GM12864 (cell line): ENCODE measurements around the gene GGTLC1.

Experiments
- DNase-seq: peaks from one replicate; pipeline ENCODE4 v3.0.0-alpha.2; 2011; ENCODE audit warnings: low read depth
- H3K4me3 ChIP-seq: 2 replicates; pipeline ENCODE4 v1.5.1; 2011; ENCODE audit warnings: mild to moderate bottlenecking, low read depth, low read length, control low read depth
- TF ChIP-seq, protein P1 (sequence below): IDR thresholded peaks from 2 replicates; pipeline ENCODE4 v1.5.1; 2011; ENCODE audit warnings: low read depth, mild to moderate bottlenecking, moderate library complexity, low read length, control low read depth, inconsistent platforms; ENCODE audit errors: missing control alignments

Gene GGTLC1

DNA sequence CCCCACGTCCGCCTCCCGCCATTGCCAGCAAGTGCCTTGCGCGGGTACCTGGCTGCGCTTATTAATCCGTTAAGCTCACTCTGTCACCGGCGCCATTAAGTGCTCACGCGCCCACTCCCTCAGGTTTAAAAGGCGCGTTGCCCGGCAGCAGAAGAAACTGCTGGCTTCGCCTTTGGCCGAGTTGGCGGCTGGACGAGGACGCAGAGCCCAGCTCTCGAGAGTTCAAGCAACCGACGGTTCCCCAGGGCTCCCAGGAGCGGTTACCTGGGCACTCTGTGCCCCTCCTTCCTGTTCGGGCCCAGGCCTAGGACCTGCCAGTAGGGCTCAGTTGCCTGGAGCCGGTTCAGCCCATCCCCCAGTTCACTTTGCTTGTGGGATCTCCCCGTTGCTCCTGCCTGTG is at the start of gene GGTLC1:
Gene GGTLC1 (minus strand): TSS at position 219 of the 400 bp plus-strand sequence. CDS start 2,168 bp downstream, outside the sequence.
- no peak for DNase-seq
- H3K4me3 ChIP-seq: no peak within 1 kb of the TSS
- TF ChIP-seq, protein P1, sequence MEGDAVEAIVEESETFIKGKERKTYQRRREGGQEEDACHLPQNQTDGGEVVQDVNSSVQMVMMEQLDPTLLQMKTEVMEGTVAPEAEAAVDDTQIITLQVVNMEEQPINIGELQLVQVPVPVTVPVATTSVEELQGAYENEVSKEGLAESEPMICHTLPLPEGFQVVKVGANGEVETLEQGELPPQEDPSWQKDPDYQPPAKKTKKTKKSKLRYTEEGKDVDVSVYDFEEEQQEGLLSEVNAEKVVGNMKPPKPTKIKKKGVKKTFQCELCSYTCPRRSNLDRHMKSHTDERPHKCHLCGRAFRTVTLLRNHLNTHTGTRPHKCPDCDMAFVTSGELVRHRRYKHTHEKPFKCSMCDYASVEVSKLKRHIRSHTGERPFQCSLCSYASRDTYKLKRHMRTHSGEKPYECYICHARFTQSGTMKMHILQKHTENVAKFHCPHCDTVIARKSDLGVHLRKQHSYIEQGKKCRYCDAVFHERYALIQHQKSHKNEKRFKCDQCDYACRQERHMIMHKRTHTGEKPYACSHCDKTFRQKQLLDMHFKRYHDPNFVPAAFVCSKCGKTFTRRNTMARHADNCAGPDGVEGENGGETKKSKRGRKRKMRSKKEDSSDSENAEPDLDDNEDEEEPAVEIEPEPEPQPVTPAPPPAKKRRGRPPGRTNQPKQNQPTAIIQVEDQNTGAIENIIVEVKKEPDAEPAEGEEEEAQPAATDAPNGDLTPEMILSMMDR: no peak

DNA sequence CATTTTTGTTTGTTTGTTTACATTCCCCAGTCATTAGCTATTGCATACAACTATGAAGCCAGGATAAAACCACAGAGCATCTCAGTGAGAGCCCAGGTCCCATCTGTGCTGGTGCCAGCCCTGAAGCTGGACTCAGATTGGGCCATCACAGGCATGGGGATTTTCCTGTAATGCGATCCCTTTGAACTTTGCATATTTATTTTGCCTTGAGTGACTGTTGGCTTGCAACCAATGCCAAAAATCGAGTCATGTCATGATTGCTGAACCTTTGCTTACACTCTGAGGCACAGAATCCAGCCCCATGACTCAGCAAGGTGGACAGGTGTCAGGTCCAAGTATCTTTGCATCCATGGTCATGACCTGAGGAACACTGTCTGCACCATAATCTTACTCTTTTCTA is 46.2 kb upstream of the GGTLC1 start:
- no peak for DNase-seq
- TF ChIP-seq, protein P1: no peak
- H3K4me3 ChIP-seq: no peak overlapping the region

DNA sequence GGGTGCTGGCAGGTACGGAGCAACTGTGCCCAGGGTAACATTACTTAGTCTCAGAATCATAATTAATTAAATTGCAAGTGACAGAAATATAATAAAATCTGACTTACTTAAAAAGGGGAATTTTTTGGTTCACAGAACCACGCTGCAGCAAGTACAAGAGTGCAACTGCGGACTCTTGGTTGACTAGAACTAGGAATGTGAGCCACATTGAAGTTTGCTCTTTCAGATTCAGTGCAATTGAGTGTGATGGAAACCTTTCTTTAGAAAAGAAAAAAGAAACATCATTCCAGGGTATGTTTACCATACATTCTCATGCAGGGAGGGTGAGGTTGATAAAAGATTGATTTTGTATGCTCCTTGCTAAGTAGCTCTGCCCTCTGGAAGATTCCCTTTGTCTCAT is 45.0 kb upstream of the GGTLC1 start:
- H3K4me3 ChIP-seq: no peak overlapping the region
- DNase-seq: no peak
- TF ChIP-seq, protein P1: no peak

DNA sequence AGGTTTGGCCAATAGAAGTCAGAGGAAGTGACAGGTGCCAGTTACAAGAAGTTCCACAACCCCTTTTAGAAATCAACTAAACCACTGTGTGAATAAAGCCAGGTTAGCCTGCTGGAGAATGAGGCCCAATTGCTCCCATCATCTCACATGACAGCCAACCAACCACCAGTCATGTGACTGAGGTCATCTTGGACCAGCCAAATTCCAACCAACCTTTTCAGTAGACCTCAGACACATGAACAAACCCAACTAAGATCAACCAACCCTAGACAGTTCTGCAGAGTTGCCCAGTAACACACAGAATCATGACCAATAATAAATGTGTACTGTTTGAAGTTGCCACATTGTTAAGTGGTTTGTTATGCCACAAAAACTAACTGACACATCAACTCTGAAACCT is 44.6 kb upstream of the GGTLC1 start:
- no peak overlapping the region for H3K4me3 ChIP-seq
- TF ChIP-seq, protein P1: no peak
- no peak for DNase-seq

DNA sequence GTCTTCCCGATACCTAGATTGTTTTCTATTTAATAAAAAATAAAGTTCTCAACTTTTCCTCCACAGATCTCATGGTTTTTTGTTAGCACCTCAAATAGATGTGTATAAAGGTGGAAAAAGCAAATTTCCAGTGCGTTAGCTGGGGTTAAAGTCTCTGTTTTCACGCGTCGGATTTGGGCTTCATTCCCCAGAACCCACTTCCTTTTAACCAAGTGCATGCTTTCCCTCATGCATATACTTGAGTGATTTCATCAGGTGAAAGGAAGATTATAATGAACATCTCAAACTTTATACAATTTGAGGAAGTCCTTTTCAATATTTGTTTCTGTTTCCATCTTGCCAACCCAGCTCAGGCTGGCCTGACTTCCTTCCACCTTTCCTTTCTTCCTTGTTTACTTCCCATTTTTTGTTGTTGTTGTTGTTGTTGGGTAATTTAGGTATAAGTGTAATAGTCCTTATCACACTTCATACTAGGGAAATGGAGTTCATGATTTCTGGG is 43.9 kb upstream of the GGTLC1 start:
- no peak for DNase-seq
- H3K4me3 ChIP-seq: no peak overlapping the region
- TF ChIP-seq, protein P1: no peak

DNA sequence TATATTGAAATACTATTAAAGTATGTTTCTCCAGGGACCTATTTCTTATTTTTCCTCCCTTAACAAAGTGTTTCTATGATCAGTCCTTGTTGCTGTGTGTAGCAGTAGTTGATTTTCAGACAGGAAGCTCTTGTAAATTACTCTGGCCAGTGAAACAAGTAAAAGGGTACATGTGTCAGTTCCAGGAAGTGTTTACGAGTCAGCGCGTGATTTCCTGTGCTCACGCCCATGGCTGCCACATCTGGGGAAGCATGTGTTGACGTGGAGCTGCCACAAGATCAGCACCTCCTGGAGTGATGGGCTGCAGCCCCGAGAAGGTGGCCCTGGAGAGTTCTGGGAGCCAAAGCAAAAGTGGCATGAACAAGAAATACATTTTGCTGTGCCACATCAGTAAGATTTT is 38.6 kb upstream of the GGTLC1 start:
- H3K4me3 ChIP-seq: no peak overlapping the region
- TF ChIP-seq, protein P1: no peak
- DNase-seq: no peak

DNA sequence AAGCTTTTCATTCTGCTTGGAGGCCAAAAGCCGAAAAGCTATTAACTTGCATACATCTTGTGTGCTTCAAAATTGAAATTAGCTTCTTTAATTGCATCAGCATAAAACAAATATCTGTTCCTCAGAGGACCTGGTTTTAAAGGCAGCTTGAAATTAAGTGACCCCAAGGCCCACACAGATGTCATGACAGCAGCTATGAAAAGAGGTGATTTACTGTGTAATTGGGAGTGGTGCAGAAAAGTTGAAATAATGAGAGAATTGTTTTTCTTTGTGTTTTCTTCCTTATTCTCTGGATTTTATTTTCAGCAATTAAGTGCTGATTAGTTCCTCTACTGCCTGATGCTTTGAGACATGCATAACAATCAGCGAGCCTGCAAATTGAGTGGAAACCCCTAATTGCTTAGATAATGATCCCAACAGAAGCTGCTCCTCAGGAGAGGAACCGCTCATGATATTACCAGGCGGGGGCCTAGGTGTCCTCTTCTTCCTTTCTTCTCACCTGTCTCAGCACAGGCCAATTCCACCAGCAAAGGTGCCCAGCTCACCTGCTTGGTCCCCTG is 34.1 kb upstream of the GGTLC1 start:
- H3K4me3 ChIP-seq: no peak overlapping the region
- no peak for DNase-seq
- TF ChIP-seq, protein P1: no peak
